Uterus (tissue), 4 donors: Measurements from ENCODE around the gene ARHGAP21. TPM values are rescaled to one million over a fixed set of nuclear protein-coding genes. Genes with fewer than 3 reads are reported as not detected.

ENCODE experiments used
- DNase-seq, 2 donors: peaks; one replicate each; pipeline ENCODE4 v3.0.0-alpha.2; 2019 to 2020
- H3K27ac ChIP-seq, 2 donors: fragments of 200-600 bp; sonication (generic); 1 replicate in 1 of 2; 2 replicates in 1 of 2; pipeline ENCODE4 v1.5.1; 2016 to 2018
- H3K27me3 ChIP-seq, 2 donors: fragments of 200-600 bp; sonication (generic); one replicate each; pipeline ENCODE4 v1.5.1; 2018 to 2019; ENCODE audit warnings: control low read depth in 1 of 2
- H3K36me3 ChIP-seq, 2 donors: fragments of 200-600 bp; sonication (generic); one replicate each; pipeline ENCODE4 v1.5.1; 2019; ENCODE audit warnings: control low read depth in 1 of 2
- H3K4me1 ChIP-seq, 2 donors: fragments of 200-600 bp; sonication (generic); one replicate each; pipeline ENCODE4 v1.5.1; 2018 to 2019; ENCODE audit warnings: control low read depth in 1 of 2
- H3K4me3 ChIP-seq, 2 donors: fragments of 200-600 bp; sonication (generic); 1 replicate in 1 of 2; 2 replicates in 1 of 2; pipeline ENCODE4 v1.5.1; 2018 to 2019; ENCODE audit warnings: mild to moderate bottlenecking in 1 of 2
- H3K9me3 ChIP-seq, 2 donors: fragments of 200-600 bp; sonication (generic); one replicate each; pipeline ENCODE4 v1.5.1; 2019; ENCODE audit warnings: control low read depth in 1 of 2
- POLR2A ChIP-seq, 2 donors: fragments of 450-650 bp; IDR thresholded peaks; one replicate each; pipeline ENCODE4 v1.6.1; 2016; ENCODE audit warnings: antibody characterized with exemption in 2 of 2, mild to moderate bottlenecking in 1 of 2, moderate library complexity in 1 of 2
- intact Hi-C: fragments of 100-400 bp; cut with DNase I; formaldehyde crosslinking; loops from one replicate; pipeline ENCODE4 v1.15.1; 2023; ENCODE audit warnings: low total_unique reads
- total RNA-seq, 4 donors: library from RNA; depleted of rRNA in 3 of 4; stranded (reverse); fragments of >200 nt in 3 of 4; gene quantifications; one replicate each; pipeline versions ENCODE4 v1.1.0 to v1.2.4, GENCODE V29; 2014 to 2023
- TF ChIP-seq, protein P1 (sequence below), 4 experiments: fragments of 200-600 bp in 2 of 4; fragments of 450-650 bp in 2 of 4; sonication (generic) in 2 of 4; IDR thresholded peaks; one replicate each; pipeline ENCODE4 v1.5.1; 2016 to 2019; ENCODE audit warnings: antibody characterized with exemption in 4 of 4, mild to moderate bottlenecking in 2 of 4, moderate library complexity in 1 of 4
- donor health status: DM: yes; HTN: yes; CAD: no.

ARHGAP21 gene
- total RNA-seq, 4 donors from 2014 or later = 90.4 to 168 (median 124) TPM

DNA sequence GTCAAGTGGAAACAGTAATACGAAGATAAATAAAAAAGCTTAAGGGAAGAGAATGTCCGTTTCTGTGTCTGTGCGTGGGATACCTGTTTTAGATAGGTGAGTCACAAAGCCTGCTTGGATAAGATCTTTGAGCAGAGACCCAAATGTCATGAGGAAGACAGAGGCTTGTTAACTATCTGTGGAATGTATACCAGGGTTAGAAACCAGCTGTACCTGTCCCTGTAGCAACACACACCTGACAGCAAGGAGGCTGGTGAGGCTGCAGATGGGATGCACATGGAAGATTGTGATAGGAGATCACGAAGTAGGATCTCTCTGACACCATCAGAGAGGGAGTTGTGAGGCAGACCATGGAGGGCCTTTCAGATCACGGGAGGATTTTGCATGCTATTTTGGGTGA lies 105.3 kb downstream of the ARHGAP21 start:
- no peak for DNase-seq
- no peak overlapping the region for H3K4me3 ChIP-seq
- intact Hi-C loops = no loop called here
- H3K27ac ChIP-seq = no peak overlapping the region
- H3K36me3 ChIP-seq = no peaks in the 10 kb centered on the region
- H3K4me1 ChIP-seq = no peaks in the 10 kb centered on the region
- H3K9me3 ChIP-seq = no peaks in the 10 kb centered on the region
- TF ChIP-seq, protein P1, sequence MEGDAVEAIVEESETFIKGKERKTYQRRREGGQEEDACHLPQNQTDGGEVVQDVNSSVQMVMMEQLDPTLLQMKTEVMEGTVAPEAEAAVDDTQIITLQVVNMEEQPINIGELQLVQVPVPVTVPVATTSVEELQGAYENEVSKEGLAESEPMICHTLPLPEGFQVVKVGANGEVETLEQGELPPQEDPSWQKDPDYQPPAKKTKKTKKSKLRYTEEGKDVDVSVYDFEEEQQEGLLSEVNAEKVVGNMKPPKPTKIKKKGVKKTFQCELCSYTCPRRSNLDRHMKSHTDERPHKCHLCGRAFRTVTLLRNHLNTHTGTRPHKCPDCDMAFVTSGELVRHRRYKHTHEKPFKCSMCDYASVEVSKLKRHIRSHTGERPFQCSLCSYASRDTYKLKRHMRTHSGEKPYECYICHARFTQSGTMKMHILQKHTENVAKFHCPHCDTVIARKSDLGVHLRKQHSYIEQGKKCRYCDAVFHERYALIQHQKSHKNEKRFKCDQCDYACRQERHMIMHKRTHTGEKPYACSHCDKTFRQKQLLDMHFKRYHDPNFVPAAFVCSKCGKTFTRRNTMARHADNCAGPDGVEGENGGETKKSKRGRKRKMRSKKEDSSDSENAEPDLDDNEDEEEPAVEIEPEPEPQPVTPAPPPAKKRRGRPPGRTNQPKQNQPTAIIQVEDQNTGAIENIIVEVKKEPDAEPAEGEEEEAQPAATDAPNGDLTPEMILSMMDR (IDR thresholded peaks at IDR 0.05) = no peak
- TF ChIP-seq POLR2A (IDR thresholded peaks at IDR 0.05) = no peak
- no peaks in the 10 kb centered on the region for H3K27me3 ChIP-seq

GRCh38 chr10:24617771-24618396 lies 105.8 kb downstream of the ARHGAP21 start:
- no peaks in the 10 kb centered on the region for H3K36me3 ChIP-seq
- peak; percentile 26 to 31 for DNase-seq
- H3K27ac ChIP-seq = no peak overlapping the region
- H3K27me3 ChIP-seq = no peaks in the 10 kb centered on the region
- intact Hi-C loops = no loop called here
- TF ChIP-seq, protein P1 (IDR thresholded peaks at IDR 0.05) = peak; percentile 26 to 67 (median 47)
- TF ChIP-seq POLR2A (IDR thresholded peaks at IDR 0.05) = no peak
- no peak overlapping the region for H3K4me3 ChIP-seq
- H3K9me3 ChIP-seq = no peaks in the 10 kb centered on the region
- H3K4me1 ChIP-seq = no peaks in the 10 kb centered on the region

DNA sequence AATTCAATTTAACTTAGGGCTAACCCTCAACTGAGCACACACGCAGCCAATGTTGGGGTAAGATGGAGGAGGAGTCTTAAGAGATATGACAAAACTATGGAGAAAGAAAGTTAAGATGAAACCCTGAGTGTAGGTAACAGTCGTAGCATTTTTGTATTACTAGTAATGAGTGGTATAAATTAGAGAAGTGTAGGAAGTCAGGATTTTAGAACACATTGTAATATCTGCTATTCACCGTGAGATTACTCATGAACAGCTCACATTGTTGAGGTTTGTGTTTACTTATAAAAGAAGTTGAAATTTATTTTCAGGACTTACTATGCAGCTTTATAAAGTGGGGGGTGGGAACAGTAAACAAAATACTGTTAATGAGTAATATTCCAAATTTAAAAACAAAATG lies 107.2 kb downstream of the ARHGAP21 start:
- no peaks in the 10 kb centered on the region for H3K4me1 ChIP-seq
- intact Hi-C loops = no loop called here
- no peak overlapping the region for H3K27ac ChIP-seq
- no peaks in the 10 kb centered on the region for H3K9me3 ChIP-seq
- H3K27me3 ChIP-seq = no peaks in the 10 kb centered on the region
- no peak overlapping the region for H3K4me3 ChIP-seq
- TF ChIP-seq, protein P1 (IDR thresholded peaks at IDR 0.05) = no peak
- TF ChIP-seq POLR2A (IDR thresholded peaks at IDR 0.05) = no peak
- no peaks in the 10 kb centered on the region for H3K36me3 ChIP-seq
- no peak for DNase-seq

DNA sequence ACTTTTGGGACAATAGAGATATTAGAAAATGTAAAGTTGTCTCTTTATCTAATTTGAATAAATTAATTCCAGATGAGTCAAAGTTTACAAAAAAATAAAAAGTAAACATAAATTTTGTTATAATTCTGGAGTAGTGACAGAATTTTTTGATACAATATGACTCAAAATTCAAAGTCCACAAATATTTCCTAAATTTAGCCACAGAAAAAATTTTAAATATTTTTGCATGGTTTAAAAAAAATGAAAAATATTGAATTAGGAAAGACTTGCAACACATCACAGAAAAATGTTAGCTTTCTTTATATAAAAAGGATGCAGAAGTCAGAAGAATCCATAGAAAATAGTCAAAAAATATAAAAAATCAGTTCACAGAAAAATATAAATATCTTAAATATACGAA lies 117.7 kb downstream of the ARHGAP21 start:
- intact Hi-C loops = no loop called here
- Histone ChIP-seq H3K9me3 (no peaks in the 10 kb centered on the region), H3K27ac (no peak overlapping the region), H3K4me1 (no peaks in the 10 kb centered on the region), H3K4me3 (no peak overlapping the region), H3K36me3 (no peaks in the 10 kb centered on the region), H3K27me3 (no peaks in the 10 kb centered on the region)
- no peak for DNase-seq
- TF ChIP-seq POLR2A (IDR thresholded peaks at IDR 0.05) = no peak
- TF ChIP-seq, protein P1 (IDR thresholded peaks at IDR 0.05) = no peak

- DNase-seq = no peak
- no peaks in the 10 kb centered on the region for H3K9me3 ChIP-seq
Observed at GRCh38 chr10:24605141-24605540, 118.5 kb downstream of the ARHGAP21 start.

More at GRCh38 chr10:24605141-24605540, 118.5 kb downstream of the ARHGAP21 start:
- no peaks in the 10 kb centered on the region for H3K36me3 ChIP-seq
- no peak overlapping the region for H3K4me3 ChIP-seq
- no peaks in the 10 kb centered on the region for H3K27me3 ChIP-seq
- intact Hi-C loops = no loop called here
- H3K27ac ChIP-seq = no peak overlapping the region
- TF ChIP-seq, protein P1 (IDR thresholded peaks at IDR 0.05) = no peak
- TF ChIP-seq POLR2A (IDR thresholded peaks at IDR 0.05) = no peak
- no peaks in the 10 kb centered on the region for H3K4me1 ChIP-seq
